ENCODE data around the gene ROBO1.

- TF ChIP-seq FOXP4 (CRISPR knock-in tag; IDR thresholded peaks at IDR 0.05) (no peak), ZNF280D (CRISPR knock-in tag; IDR thresholded peaks at IDR 0.05) (no peak), ZNF644 (CRISPR knock-in tag; IDR thresholded peaks at IDR 0.05; ENCODE audit: low read depth) (no peak), CTCF (CRISPR knock-in tag; IDR thresholded peaks at IDR 0.05) (no peak), CEBPG (CRISPR knock-in tag; IDR thresholded peaks at IDR 0.05) (no peak), MEIS2 (CRISPR knock-in tag; IDR thresholded peaks at IDR 0.05) (no peak), PBX3 (CRISPR knock-in tag; IDR thresholded peaks at IDR 0.05; ENCODE audit: borderline replicate concordance) (no peak), HNRNPL (IDR thresholded peaks at IDR 0.05; ENCODE audit: low read depth, low read length) (no peak), MIXL1 (CRISPR knock-in tag; IDR thresholded peaks at IDR 0.05) (no peak), YY1 (IDR thresholded peaks at IDR 0.05; ENCODE audit: insufficient read depth, insufficient replicate concordance, low read depth, low read length) (no peak), PLSCR1 (CRISPR knock-in tag; IDR thresholded peaks at IDR 0.05; ENCODE audit: borderline replicate concordance) (no peak), POLR2A (IDR thresholded peaks at IDR 0.05; ENCODE audit: insufficient read depth in 1 of 2, low read depth in 2 of 2, low read length in 2 of 2) (no peak), CEBPB (IDR thresholded peaks at IDR 0.05; ENCODE audit: borderline replicate concordance, low read depth, low read length) (no peak)
Measured at GRCh38 chr3:79491029-79491641, 276.7 kb downstream of the ROBO1 start.
